AG09309 (cell line): ENCODE results near the gene C2CD3.

Experiments used
- DNase-seq: peaks from one replicate; pipeline ENCODE4 v3.0.0-alpha.2; 2010; ENCODE audit warnings: low read depth
- H3K4me3 ChIP-seq: 2 replicates; pipeline ENCODE4 v1.5.1; 2011; ENCODE audit warnings: mild to moderate bottlenecking, low read depth, low read length, moderate library complexity; ENCODE audit not compliant: control insufficient read depth
- CTCF ChIP-seq: IDR thresholded peaks from 2 replicates; pipeline ENCODE4 v1.5.1; 2011; ENCODE audit warnings: mild to moderate bottlenecking, low read depth, low read length, inconsistent platforms; ENCODE audit not compliant: insufficient read depth, control insufficient read depth; ENCODE audit errors: missing control alignments

Gene C2CD3

GRCh38 chr11:73971175-73971719, 199.6 kb downstream of the C2CD3 start:
- no peak for DNase-seq

GRCh38 chr11:73969991-73970800, 200.6 kb downstream of the C2CD3 start:
- H3K4me3 ChIP-seq: no peak overlapping the region
- TF ChIP-seq CTCF: no peak
- DNase-seq: no peak

More at GRCh38 chr11:73971175-73971719, 199.6 kb downstream of the C2CD3 start:
- no peak overlapping the region for H3K4me3 ChIP-seq
- TF ChIP-seq CTCF: no peak

GRCh38 chr11:73969091-73969490, 201.7 kb downstream of the C2CD3 start:
- no peak overlapping the region for H3K4me3 ChIP-seq
- DNase-seq: no peak
- no peak for TF ChIP-seq CTCF

GRCh38 chr11:73968356-73968966, 202.3 kb downstream of the C2CD3 start:
- no peak for TF ChIP-seq CTCF
- DNase-seq: no peak
- no peak overlapping the region for H3K4me3 ChIP-seq

GRCh38 chr11:73965764-73966121, 205.1 kb downstream of the C2CD3 start:
- no peak overlapping the region for H3K4me3 ChIP-seq
- DNase-seq: no peak
- TF ChIP-seq CTCF: no peak

- TF ChIP-seq CTCF: no peak
- DNase-seq: no peak
- H3K4me3 ChIP-seq: no peak overlapping the region
These were observed 205.6 kb downstream of the C2CD3 start for GRCh38 chr11:73965076-73965763.
